RPMI8226 (cell line): Measurements from ENCODE around the gene OPRD1.
A peak's percentile ranks its signal among the peaks of the same experiment; 100 is the strongest.
"Not testable (repeated sequence)": the region's sequence is repeated elsewhere in the genome, so short reads cannot be mapped to it uniquely, and the experiment has no call there.

Experiments
- DNase-seq: peaks from one replicate; pipeline ENCODE4 v3.0.0-alpha.2; 2015

OPRD1 gene

GRCh38 chr1:28803051-28803450 is 8.9 kb upstream of the OPRD1 start:
- no peak for DNase-seq

- DNase-seq: no peak
Measured at GRCh38 chr1:28803662-28804061, 8.3 kb upstream of the OPRD1 start.

- no peak for DNase-seq
Measured at GRCh38 chr1:28804071-28804470, 7.9 kb upstream of the OPRD1 start.

- no peak for DNase-seq
Measured at GRCh38 chr1:28807046-28807445, 4.9 kb upstream of the OPRD1 start.

GRCh38 chr1:28807986-28808385 is 4.0 kb upstream of the OPRD1 start:
- DNase-seq: no peak

- DNase-seq: no peak
Measured at GRCh38 chr1:28811369-28811765, 603 bp upstream of the OPRD1 start.

- no peak for DNase-seq
Measured at GRCh38 chr1:28812669-28813468, 899 bp downstream of the OPRD1 start.

- DNase-seq: no peak
Measured at GRCh38 chr1:28813931-28814465, 2.0 kb downstream of the OPRD1 start.

GRCh38 chr1:28815533-28816185 is 3.7 kb downstream of the OPRD1 start:
- peak; percentile 68 for DNase-seq

GRCh38 chr1:28817133-28817532 is 5.2 kb downstream of the OPRD1 start:
- DNase-seq: no peak

- no peak for DNase-seq
Measured at GRCh38 chr1:28819020-28819419, 7.0 kb downstream of the OPRD1 start.

GRCh38 chr1:28822799-28823198 is 10.8 kb downstream of the OPRD1 start:
- no peak for DNase-seq

GRCh38 chr1:28824061-28824460 is 12.1 kb downstream of the OPRD1 start:
- not testable (repeated sequence) for DNase-seq

- DNase-seq: not testable (repeated sequence)
Measured at GRCh38 chr1:28828227-28828858, 16.4 kb downstream of the OPRD1 start.

GRCh38 chr1:28830814-28831213 is 18.8 kb downstream of the OPRD1 start:
- DNase-seq: peak; percentile 82

- no peak for DNase-seq
Measured at GRCh38 chr1:28832966-28833365, 21.0 kb downstream of the OPRD1 start.

GRCh38 chr1:28833381-28833780 is 21.4 kb downstream of the OPRD1 start:
- no peak for DNase-seq

GRCh38 chr1:28835237-28835650 is 23.3 kb downstream of the OPRD1 start:
- DNase-seq: peak; percentile 97

- no peak for DNase-seq
Measured at GRCh38 chr1:28836421-28836956, 24.5 kb downstream of the OPRD1 start.

- DNase-seq: peak; percentile 30
Measured at GRCh38 chr1:28840928-28841544, 29.1 kb downstream of the OPRD1 start.

- DNase-seq: peak; percentile 86
Measured at GRCh38 chr1:28845786-28846543, 34.0 kb downstream of the OPRD1 start.

- not testable (repeated sequence) for DNase-seq
Measured at GRCh38 chr1:28847207-28847606, 35.2 kb downstream of the OPRD1 start.
